Umbilical cord (tissue), 1 donor: ENCODE results near the gene MLNR. TPM values are rescaled to one million over a fixed set of nuclear protein-coding genes. Genes with fewer than 3 reads are reported as not detected.

ENCODE experiments used
- total RNA-seq: library from RNA; depleted of rRNA; stranded (reverse); fragments of >200 nt; gene quantifications from one replicate; pipeline ENCODE4 v1.2.3, GENCODE V29; 2014; ENCODE audit warnings: low replicate concordance; ENCODE audit not compliant: insufficient read depth

Gene MLNR
- total RNA-seq, 1 donor from 2014 or later = 1.2 TPM

Other genes starting within 250 kb of the MLNR start
- 65.7 TPM for gene FNDC3A, start 244.4 kb upstream of the MLNR start, total RNA-seq
- 1.4 TPM for gene CDADC1, start 27.6 kb downstream of the MLNR start, total RNA-seq
- 8.2 TPM for gene CAB39L, start 223.7 kb downstream of the MLNR start, total RNA-seq
- gene SETDB2, start 223.9 kb downstream of the MLNR start, total RNA-seq = 9.4 TPM